HG02970 (cell line): Measurements from ENCODE around the gene QRFP.

Experiments
- ATAC-seq: cut with Tn5 transposase; IDR thresholded peaks from one replicate; pipeline ENCODE4 v1.9.1; 2021; ENCODE audit warnings: mild to moderate bottlenecking, moderate library complexity, moderate number of reproducible peaks; ENCODE audit not compliant: unreplicated experiment, low FRiP score

Gene QRFP

DNA sequence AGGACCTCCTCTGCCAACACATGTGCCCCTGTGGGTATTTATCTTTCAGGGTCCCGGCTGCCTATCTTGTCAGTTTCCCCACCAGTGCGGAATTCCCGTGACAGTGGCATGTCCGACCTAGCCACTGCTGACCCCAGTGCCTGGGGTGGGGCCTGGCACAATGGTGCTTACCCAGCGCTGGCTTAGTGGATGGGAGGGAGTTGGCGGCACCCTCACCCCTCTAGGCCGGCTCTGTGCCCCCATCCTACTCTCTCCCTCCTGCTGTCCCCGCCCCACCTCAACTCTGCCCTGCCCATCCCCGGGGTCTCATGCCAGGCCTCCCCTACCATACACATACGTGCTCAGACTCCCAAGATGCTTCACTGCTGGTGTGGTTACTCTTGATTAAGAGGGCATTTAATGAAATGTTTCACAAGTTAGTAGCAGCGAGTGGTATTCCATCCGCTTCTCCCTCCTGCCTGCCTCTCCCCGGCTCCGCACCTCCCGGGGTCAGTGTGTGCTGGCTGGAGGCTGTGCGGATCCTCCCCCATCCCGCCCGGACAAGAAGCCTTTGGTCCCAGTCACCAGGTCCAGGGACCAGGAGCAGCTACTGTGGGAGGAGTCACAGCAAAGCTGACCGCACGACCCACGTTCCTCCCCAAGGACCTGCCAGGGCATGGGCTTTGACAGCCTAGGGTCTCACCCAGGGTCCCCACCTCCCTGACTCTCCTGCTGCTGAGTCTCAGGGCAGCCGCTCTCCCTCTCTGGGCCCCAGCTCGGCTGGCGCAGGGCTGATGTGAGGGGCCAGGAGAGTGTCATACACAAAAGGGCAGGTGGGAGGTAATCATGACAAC, 9.5 kb upstream of the QRFP start:
- ATAC-seq, result no peak

GRCh38 chr9:130905125-130905901, 8.7 kb upstream of the QRFP start:
- ATAC-seq, result no peak

DNA sequence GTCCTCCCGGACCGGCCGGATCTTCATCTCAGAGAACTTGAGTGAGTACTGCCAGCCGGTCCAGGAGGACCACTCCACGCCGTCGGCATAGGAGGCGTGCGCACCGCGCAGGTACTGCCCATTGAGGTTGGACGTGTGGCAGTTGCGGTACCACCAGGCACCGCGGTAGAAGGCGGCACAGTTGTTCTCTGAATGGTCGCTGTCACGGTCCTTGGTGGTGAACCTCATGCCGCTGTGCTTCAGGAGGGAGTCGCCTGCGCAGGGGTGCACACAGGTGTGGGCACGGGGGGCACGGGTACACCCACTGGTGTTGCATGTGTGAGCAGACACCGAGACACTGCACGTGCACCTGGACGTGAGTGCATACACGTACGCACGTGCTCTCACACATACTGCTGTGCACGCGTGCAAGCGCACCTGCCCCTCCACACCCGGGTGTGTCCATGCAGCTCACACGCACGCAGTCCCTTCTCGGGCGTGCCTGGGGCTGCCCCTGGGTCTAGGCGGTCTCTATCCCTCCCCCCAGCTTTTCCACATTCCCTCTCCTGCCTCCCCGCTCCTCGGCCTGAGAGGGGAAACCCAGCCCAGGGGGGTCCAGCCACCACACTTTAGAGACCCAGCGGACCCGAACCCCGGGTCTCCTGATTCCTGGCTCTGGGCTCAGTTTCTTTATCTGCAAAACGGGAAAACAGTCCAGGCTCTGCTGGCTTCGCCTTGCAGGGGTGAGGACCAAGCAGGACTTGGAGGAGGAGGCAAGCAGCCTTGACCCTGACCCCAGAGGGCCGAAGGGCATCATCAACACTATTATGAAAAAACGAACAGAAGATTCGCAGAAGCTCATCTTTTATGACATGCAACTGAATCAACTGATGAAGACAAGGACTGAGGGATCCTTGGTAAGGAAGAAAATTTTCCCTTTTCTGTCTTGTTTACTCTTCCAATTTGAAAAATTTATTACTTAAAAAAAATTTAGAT, 7.7 kb upstream of the QRFP start:
- ATAC-seq, result no peak

DNA sequence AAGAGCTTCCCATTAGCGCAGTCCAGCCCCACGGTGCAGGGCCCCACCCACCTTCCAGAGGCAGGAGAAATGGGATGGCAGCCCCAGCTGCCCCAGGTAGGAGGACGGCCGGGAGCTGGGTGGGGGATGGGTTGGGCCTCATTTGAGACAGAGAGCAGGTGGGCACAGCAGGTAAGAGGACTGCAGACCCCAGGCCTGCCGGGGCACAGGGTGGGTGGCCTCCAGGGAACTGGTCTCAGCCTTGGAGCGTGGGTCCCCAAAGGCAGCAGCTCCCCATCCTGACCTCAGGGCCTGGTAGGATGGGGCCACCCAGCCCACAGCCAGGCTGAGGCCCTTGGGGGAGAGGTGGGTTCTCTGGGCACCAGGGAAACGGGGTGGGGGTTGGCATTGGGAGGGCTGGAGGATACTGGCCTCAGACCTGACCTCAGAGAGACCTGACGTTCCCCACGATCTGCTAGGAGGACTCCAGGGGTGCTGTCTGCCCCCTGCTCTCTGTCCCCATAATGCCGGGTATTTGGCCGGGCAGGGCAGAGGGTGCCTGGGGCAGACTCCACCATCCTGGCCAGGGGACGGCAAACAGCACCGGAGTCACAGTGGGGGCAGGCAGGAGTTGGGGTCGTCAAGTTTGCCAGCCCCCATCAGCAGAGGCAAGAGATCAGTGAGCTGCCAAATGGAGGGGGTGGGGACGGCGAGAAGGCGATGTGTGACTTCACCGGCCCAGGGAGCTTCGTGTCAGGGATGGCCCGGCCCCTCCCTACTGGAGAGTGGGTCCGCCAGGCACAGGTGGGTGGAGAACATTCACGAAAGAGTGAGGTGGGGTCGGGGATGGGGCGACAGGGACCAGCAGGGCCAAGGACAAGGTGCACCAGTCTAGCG, 6.8 kb upstream of the QRFP start:
- no peak for ATAC-seq

DNA sequence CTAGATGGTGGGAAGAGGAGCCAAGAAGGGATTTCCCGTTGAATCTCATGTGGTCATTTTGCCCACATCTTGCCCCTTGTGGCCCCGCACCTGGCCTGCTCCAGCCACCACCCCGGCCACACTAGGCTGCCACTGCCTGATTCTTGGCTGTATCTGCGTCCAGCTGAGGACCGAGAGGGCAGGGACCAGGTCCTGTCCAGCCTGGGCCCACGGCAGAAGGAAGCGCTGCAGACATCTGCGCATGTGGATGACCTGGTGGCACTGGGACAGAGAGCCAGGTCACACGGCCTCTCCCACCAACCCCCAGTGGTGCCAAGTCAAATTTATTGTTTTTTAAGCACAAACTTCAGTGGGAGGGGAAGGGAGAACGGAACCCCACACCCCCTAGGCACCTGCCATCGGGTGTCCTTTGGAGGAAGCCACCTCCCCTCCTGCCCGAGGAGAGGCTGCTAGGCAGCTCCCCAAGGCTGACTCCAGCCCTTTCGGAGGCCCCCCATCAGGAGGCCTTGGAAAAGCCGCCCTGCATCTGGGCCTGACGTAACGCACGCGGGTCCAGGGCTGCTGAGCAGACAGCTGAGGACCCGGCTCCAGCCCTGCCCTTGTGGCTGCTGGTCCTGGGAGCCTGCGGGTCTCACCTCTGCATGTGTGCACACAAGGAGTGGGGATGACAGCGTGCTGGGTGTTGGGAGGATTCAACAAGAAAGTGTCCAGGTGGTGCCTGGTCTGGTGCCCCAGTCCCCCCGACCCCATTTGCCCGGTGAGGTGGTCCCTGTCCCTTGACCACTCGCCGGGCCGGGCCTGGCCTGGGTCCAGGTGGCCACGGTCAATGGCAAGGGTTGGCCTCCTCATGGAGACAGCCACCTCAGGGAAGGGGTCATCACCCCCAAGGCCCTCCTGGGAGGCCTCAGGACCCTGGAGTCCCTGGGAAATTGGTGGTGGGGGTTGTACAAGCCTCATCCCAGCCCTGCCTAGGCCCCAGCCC, 5.9 kb upstream of the QRFP start:
- ATAC-seq, result no peak

GRCh38 chr9:130901498-130902203, 5.0 kb upstream of the QRFP start:
- no peak for ATAC-seq

DNA sequence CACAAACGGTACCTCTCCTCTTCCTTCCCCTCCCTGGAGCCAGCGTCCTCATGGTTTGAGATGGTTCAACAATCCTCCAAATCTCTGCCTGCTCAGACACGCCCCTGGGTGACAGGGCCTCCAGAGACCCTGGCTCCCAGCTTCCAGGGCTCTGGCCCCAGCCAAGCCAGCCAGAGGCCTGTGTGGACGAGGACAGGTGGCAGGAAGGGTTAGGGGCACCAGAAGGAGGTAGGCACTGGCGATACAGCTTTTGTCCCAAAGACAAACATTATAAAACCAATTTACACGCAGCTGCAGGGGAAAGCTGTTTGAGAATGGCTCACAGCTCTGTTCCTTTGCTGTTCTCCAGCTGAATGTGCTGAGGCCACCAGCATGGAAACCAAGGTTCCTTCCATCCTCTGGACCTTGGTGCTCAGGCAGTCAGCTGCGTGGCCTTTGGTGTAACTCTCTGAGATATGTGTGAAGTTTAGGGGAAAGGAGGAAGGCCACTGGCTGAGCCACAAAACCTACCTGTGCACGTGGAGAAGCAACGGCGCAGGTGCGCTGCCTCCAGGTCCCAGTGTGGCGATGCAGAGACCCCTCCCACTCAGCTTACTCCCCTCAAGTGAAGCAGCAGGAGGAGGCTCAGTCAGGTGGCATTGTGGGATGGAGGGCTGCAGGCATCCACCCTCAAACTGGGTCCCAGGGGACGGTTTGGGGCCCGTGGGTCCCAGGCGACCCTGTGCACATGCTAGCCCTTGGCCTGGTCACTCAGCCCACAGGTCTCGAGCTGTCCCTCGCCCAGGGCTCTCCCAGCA, 4.3 kb upstream of the QRFP start:
- no peak for ATAC-seq

GRCh38 chr9:130899051-130899748, 2.6 kb upstream of the QRFP start:
- ATAC-seq, result no peak

GRCh38 chr9:130898552-130898852, 1.9 kb upstream of the QRFP start:
- no peak for ATAC-seq

DNA sequence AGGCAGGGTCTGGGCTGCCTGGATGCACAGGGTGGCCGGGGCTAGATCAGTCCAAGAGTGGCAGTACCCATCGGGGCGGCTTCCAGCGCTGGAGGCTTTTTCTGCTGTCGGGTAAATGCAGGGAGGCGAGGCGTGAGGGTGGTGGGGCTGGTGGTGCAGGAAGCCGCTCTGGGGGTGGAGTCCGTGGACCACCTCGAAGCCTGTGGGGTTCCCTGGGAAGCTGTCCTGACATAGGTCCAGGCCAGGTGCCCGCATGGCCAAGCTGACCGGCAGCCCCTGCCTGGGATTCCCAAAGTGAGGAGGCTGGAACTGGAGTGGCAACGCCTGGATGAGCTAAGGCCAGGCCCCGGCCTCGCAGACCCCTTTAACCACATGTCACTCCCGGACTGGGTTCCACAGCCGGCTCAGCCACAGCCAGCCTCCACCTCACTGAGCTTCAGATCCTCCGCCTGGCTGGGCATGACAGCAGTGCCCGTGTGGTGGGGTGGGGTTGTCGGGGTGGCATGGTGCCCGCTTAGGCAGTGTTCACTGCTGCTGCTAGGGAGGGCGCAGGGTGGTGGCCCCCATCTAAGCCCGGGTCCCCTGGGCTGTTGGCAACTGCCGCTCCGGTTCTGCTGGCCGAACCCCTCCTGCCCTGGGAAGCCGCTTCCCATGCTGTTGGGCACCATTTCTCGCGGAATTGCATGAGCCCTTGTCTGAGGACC, 1.4 kb upstream of the QRFP start:
- no peak for ATAC-seq

DNA sequence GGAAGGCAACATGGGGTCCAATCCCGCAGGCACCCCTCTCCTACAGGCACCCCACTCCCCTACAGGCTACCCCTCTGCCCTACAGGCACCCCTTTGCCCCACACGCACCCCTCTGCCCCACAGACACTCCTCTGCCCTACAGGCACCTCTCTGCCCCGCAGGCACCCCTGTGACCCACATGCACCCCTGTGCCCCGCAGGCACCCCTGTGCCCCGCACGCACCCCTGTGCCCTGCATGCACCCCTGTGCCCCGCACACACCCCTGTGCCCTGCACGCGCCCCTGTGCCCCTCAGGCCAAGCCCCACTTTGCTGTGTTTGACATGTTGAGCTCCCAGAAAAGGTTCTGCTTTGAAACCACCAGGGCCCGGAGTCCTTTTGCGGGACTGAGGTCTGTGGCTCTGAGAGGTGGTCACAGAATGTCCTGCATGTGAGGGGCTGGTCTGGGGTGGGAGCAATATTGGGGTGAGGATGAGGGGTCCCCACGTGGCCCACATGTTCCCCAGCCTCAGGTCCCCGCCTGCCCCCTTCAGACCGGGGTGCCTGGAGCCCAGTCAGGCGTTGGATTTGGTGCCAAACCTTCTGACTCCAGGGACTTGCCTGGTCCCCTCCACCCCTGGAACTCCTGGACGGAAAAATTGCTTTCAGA, 616 bp upstream of the QRFP start:
- no peak for ATAC-seq

DNA sequence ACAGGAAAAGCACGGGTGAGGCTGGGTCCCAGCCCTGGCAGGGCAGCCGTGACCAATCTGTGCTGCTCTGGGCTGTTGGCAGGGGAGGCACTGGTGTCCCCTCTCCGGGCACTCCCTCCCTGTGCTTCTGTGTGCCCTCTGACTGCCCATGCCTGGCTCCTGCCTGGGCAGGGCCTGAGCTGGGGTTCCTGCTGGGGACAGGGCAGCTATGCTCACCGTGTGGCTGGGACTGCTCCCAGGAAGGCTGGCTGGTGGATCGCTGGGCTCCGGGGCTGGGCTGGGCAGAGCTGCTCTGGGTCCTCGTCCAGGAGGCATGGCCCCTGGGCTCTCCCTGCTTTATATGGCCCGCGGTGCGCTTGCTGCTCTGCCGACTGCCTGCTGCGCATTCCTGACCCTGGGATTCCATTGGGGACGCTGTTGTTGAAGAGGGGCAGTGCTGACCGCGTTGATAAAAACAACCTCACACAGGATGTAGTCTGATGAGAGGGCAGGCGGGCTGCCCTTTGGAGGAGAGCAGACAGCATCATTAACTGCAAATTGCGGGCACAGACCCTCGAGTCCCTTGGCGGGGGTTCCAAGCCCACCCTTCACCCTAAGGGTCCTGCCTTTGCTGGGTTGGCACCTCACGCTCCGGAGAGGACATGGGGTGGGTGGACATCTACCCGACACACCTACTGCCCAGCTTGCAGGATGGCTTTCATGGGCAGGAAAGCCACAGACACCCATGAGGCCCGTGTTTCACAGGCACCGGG, 955 bp downstream of the QRFP start:
- ATAC-seq, result no peak

GRCh38 chr9:130895038-130895437, 1.6 kb downstream of the QRFP start:
- no peak for ATAC-seq

DNA sequence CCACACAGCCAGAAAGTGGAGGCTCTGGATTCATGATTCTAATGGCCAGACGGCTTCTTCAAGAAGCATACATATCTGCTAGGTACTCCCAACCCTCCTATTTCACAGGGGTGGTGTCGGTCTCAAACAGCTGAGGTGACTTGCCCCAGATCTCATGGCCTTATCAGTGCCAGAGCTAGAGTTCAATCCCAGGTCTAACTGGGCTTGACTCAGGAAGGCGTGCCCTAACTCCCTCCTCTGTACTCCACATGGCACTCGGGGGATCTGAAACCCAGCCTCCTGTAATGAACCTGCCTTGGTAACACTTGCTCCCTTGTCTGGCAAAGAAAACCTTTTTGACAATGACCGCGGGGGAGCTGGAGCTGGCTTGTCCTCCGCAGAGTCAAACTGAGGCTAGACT, 2.1 kb downstream of the QRFP start:
- no peak for ATAC-seq
